ENCODE measurements around the gene HSBP1L1.

DNA sequence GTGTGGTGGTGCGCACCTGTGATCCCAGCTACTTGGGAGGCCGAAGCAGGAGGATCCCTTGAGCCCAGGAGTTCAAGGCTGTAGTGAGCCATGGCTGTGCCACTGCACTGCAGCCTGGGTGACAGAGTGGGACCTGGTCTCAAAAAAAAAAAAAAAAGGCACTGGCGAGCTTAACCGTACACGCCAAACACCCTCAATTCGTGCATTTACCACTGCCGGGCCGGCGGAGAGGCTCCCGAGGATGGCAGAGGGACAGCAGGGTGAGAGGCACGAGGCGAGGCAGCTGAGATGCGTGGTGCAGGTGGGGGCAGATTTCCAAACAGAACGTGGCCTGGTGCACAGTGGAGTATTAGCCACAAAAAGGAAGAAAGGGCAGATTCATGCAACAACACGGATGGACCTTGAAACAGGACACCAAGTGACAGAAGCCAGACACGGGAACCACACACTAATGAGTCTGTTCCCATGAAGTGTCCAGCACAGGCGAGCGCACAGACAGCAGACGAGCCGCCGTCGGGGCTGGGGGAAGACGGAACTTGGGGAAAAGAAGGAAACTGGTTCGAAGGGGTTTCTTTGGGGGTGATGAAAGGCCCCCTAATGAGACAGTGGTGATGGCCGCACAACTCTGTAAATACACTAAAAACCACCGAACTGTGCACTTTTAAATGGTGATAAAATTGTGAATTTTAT, 40.4 kb upstream of the HSBP1L1 start:
- TF ChIP-seq RFX5 (IDR thresholded peaks at IDR 0.05; ENCODE audit: borderline replicate concordance, low read depth, low read length): no peak
- TF ChIP-seq JUN (IDR thresholded peaks at IDR 0.05; ENCODE audit: low read depth, low read length): no peak
- TF ChIP-seq, protein P1, sequence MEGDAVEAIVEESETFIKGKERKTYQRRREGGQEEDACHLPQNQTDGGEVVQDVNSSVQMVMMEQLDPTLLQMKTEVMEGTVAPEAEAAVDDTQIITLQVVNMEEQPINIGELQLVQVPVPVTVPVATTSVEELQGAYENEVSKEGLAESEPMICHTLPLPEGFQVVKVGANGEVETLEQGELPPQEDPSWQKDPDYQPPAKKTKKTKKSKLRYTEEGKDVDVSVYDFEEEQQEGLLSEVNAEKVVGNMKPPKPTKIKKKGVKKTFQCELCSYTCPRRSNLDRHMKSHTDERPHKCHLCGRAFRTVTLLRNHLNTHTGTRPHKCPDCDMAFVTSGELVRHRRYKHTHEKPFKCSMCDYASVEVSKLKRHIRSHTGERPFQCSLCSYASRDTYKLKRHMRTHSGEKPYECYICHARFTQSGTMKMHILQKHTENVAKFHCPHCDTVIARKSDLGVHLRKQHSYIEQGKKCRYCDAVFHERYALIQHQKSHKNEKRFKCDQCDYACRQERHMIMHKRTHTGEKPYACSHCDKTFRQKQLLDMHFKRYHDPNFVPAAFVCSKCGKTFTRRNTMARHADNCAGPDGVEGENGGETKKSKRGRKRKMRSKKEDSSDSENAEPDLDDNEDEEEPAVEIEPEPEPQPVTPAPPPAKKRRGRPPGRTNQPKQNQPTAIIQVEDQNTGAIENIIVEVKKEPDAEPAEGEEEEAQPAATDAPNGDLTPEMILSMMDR (IDR thresholded peaks at IDR 0.05; ENCODE audit: control extremely low read depth in 1 of 3, insufficient read depth in 1 of 3, low read depth in 1 of 3, low read length in 3 of 3): no peak
- no peak for TF ChIP-seq SP4 (IDR thresholded peaks at IDR 0.05; ENCODE audit: low read length)
- no peak for TF ChIP-seq GABPA (IDR thresholded peaks at IDR 0.05; ENCODE audit: borderline replicate concordance, insufficient read depth, low read length)
- TF ChIP-seq, protein P2, sequence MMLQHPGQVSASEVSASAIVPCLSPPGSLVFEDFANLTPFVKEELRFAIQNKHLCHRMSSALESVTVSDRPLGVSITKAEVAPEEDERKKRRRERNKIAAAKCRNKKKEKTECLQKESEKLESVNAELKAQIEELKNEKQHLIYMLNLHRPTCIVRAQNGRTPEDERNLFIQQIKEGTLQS (IDR thresholded peaks at IDR 0.05; ENCODE audit: insufficient read depth, low read depth, low read length): no peak
- TF ChIP-seq RXRA (IDR thresholded peaks at IDR 0.05; ENCODE audit: insufficient read depth, low read depth, low read length): no peak
- TF ChIP-seq POLR2A (IDR thresholded peaks at IDR 0.05; ENCODE audit: control extremely low read depth in 1 of 2, low read depth in 2 of 2, low read length in 2 of 2): no peak
- no peak for TF ChIP-seq EP300 (IDR thresholded peaks at IDR 0.05; ENCODE audit: borderline replicate concordance in 1 of 2, low read depth in 2 of 2, low read length in 2 of 2)
- no peak for TF ChIP-seq TCF12 (IDR thresholded peaks at IDR 0.05; ENCODE audit: low read depth, low read length)
- TF ChIP-seq SIN3A (conservative IDR thresholded peaks at IDR 0.05 in 1 of 2, IDR thresholded peaks at IDR 0.05 in 1 of 2; ENCODE audit: low read depth in 1 of 2, low read length in 2 of 2): no peak
- no peak for TF ChIP-seq CEBPB (IDR thresholded peaks at IDR 0.05; ENCODE audit: low read depth, low read length)
